Activated B cell treated with CpG ODN at 0.5 μM for 24 hours (primary cell): ENCODE measurements around the gene ALCAM. TPM values are rescaled to one million over a fixed set of nuclear protein-coding genes. Genes with fewer than 3 reads are reported as not detected.

Source experiments
- ATAC-seq: fragments of 200-7000 bp; cut with Tn5 transposase; one replicate; pipeline ENCODE4 v1.10.0; 2021; ENCODE audit warnings: low read depth, mild to moderate bottlenecking, moderate library complexity
- CTCF ChIA-PET: fragments of 350-600 bp; sonication (Branson Sonifier 250); formaldehyde crosslinking; loops from one replicate; lab custom pipeline; 2021; ENCODE audit warnings: antibody characterized with exemption; lab: Charles Lee
- POLR2A ChIA-PET: fragments of 350-600 bp; sonication (Branson Sonifier 250); formaldehyde crosslinking; loops from one replicate; lab custom pipeline; 2021; ENCODE audit warnings: antibody characterized with exemption; lab: Charles Lee
- DNase-seq: peaks from one replicate; pipeline ENCODE4 v3.0.0; 2022
- H3K27ac Mint-ChIP-seq: one replicate; pipeline ENCODE4 v1.8.0; 2020; ENCODE audit warnings: mixed read lengths
- H3K27me3 Mint-ChIP-seq: one replicate; pipeline ENCODE4 v1.8.0; 2021; ENCODE audit warnings: mixed read lengths
- H3K36me3 Mint-ChIP-seq: one replicate; pipeline ENCODE4 v1.8.0; 2021; ENCODE audit warnings: low read depth, mixed read lengths
- H3K4me1 Mint-ChIP-seq: one replicate; pipeline ENCODE4 v1.8.0; 2021; ENCODE audit warnings: mixed read lengths
- H3K4me3 Mint-ChIP-seq: one replicate; pipeline ENCODE4 v1.8.0; 2020; ENCODE audit warnings: mild to moderate bottlenecking, mixed read lengths
- H3K9me3 Mint-ChIP-seq: one replicate; pipeline ENCODE4 v1.8.0; 2020; ENCODE audit warnings: mixed read lengths
- CTCF ChIP-seq: fragments of 200-600 bp; IDR thresholded peaks from one replicate; pipeline ENCODE4 v1.8.0; 2022; ENCODE audit warnings: antibody characterized with exemption, mild to moderate bottlenecking
- intact Hi-C: fragments of 100-400 bp; cut with micrococcal nuclease; formaldehyde crosslinking; loops from one replicate; pipeline ENCODE4 v1.15.1; 2024
- total RNA-seq: library from RNA; stranded (reverse); gene quantifications from 2 replicates; pipeline ENCODE4 v1.2.3, GENCODE V29; 2022

ALCAM gene
- total RNA-seq, 1 donor from 2014 or later = 28.5 TPM

GRCh38 chr3:105503191-105503593 is 136.5 kb downstream of the ALCAM start:
- ChIA-PET CTCF (interaction anchor here (0.5 to 1.3 kb wide), 2 partner anchors 15 to 747 kb away, joined by 3 read pairs; no protein-coding TSS in a partner anchor), POLR2A (no interaction called here)
- no peak overlapping the region for H3K4me3 Mint-ChIP-seq
- no peak for TF ChIP-seq CTCF
- intact Hi-C loops = no loop called here
- ATAC-seq (no peak), DNase-seq (no peak)
- H3K4me1 Mint-ChIP-seq = peaks cover 10% of the 10 kb centered on the region
- no peaks in the 10 kb centered on the region for H3K27me3 Mint-ChIP-seq
- peaks cover 3% of the 10 kb centered on the region for H3K36me3 Mint-ChIP-seq
- no peak overlapping the region for H3K27ac Mint-ChIP-seq
- no peaks in the 10 kb centered on the region for H3K9me3 Mint-ChIP-seq

GRCh38 chr3:105504440-105504951 is 137.8 kb downstream of the ALCAM start:
- H3K27ac Mint-ChIP-seq = no peak overlapping the region
- CTCF ChIA-PET = no interaction called here
- H3K9me3 Mint-ChIP-seq = no peaks in the 10 kb centered on the region
- ATAC-seq = no peak
- peaks cover 9% of the 10 kb centered on the region for H3K4me1 Mint-ChIP-seq
- H3K27me3 Mint-ChIP-seq = no peaks in the 10 kb centered on the region
- H3K4me3 Mint-ChIP-seq = no peak overlapping the region
- intact Hi-C loops = no loop called here
- POLR2A ChIA-PET = no interaction called here
- no peak for DNase-seq
- peaks cover 3% of the 10 kb centered on the region for H3K36me3 Mint-ChIP-seq
- no peak for TF ChIP-seq CTCF

GRCh38 chr3:105505170-105505569 is 138.5 kb downstream of the ALCAM start:
- Mint-ChIP-seq H3K9me3 (no peaks in the 10 kb centered on the region), H3K27me3 (no peaks in the 10 kb centered on the region), H3K4me3 (no peak overlapping the region), H3K36me3 (peaks cover 3% of the 10 kb centered on the region), H3K4me1 (peaks cover 3% of the 10 kb centered on the region), H3K27ac (no peak overlapping the region)
- intact Hi-C loops = no loop called here
- ChIA-PET POLR2A (no interaction called here), CTCF (no interaction called here)
- no peak for TF ChIP-seq CTCF
- ATAC-seq = no peak
- no peak for DNase-seq

GRCh38 chr3:105511031-105511430 is 144.3 kb downstream of the ALCAM start:
- H3K36me3 Mint-ChIP-seq = no peaks in the 10 kb centered on the region
- H3K9me3 Mint-ChIP-seq = no peaks in the 10 kb centered on the region
- no peak for TF ChIP-seq CTCF
- H3K27ac Mint-ChIP-seq = no peak overlapping the region
- ATAC-seq (no peak), DNase-seq (no peak)
- H3K27me3 Mint-ChIP-seq = no peaks in the 10 kb centered on the region
- CTCF ChIA-PET = no interaction called here
- no peak overlapping the region for H3K4me3 Mint-ChIP-seq
- POLR2A ChIA-PET = no interaction called here
- H3K4me1 Mint-ChIP-seq = peaks cover 2% of the 10 kb centered on the region
- intact Hi-C loops = loop anchor here (10.0 kb wide), 3 partner anchors 306 to 1716 kb away; no protein-coding TSS in a partner anchor

GRCh38 chr3:105512061-105512460 is 145.4 kb downstream of the ALCAM start:
- no peaks in the 10 kb centered on the region for H3K27me3 Mint-ChIP-seq
- ChIA-PET CTCF (interaction anchor here (0.6 kb wide), 1 partner anchor 458 kb away, joined by 4 read pairs; no protein-coding TSS in a partner anchor), POLR2A (no interaction called here)
- H3K27ac Mint-ChIP-seq = no peak overlapping the region
- no peak for ATAC-seq
- no peak overlapping the region for H3K4me3 Mint-ChIP-seq
- H3K36me3 Mint-ChIP-seq = no peaks in the 10 kb centered on the region
- no peaks in the 10 kb centered on the region for H3K9me3 Mint-ChIP-seq
- DNase-seq = no peak
- no peak for TF ChIP-seq CTCF
- intact Hi-C loops = loop anchor here (10.0 kb wide), 3 partner anchors 307 to 1717 kb away; no protein-coding TSS in a partner anchor
- H3K4me1 Mint-ChIP-seq = peaks cover 2% of the 10 kb centered on the region
